ENCODE results near the gene C6orf141.

GRCh38 chr6:49526598-49526997, 23.9 kb upstream of the C6orf141 start:
- no peak for TF ChIP-seq CTCF (IDR thresholded peaks at IDR 0.05; ENCODE audit: low read depth, low read length, missing input control)
- TF ChIP-seq FOXA2 (IDR thresholded peaks at IDR 0.05), result no peak
- TF ChIP-seq ZBTB33 (IDR thresholded peaks at IDR 0.05), result no peak
- TF ChIP-seq FOXA1 (IDR thresholded peaks at IDR 0.05), result no peak
- no peak for TF ChIP-seq REST (IDR thresholded peaks at IDR 0.05)
- no peak for TF ChIP-seq SP1 (IDR thresholded peaks at IDR 0.05)
- no peak for TF ChIP-seq MAX (IDR thresholded peaks at IDR 0.05)
- TF ChIP-seq EGR1 (IDR thresholded peaks at IDR 0.05; ENCODE audit: low read depth in 2 of 2), result no peak
- no peak for TF ChIP-seq RAD21 (IDR thresholded peaks at IDR 0.05)
- TF ChIP-seq ATF3 (IDR thresholded peaks at IDR 0.05), result no peak
- no peak for TF ChIP-seq HNF4G (IDR thresholded peaks at IDR 0.05)

Data from liver (tissue), 3 donors.